C4-2B (cell line): ENCODE data around the gene RELN.

ENCODE experiments used
- H3K27ac ChIP-seq: fragments of 450-650 bp; 2 replicates; pipeline ENCODE4 v1.5.1; 2017
- ZFX ChIP-seq: fragments of 450-650 bp; IDR thresholded peaks from 2 replicates; pipeline ENCODE4 v1.6.1; 2017
- TF ChIP-seq, protein P1 (sequence below): fragments of 450-650 bp; conservative IDR thresholded peaks from 2 replicates; pipeline ENCODE4 v1.5.1; 2017; ENCODE audit warnings: mild to moderate bottlenecking

The RELN gene

GRCh38 chr7:103854611-103855010 lies 134.8 kb downstream of the RELN start:
- no peak overlapping the region for H3K27ac ChIP-seq
- no peak for TF ChIP-seq ZFX
- TF ChIP-seq, protein P1, sequence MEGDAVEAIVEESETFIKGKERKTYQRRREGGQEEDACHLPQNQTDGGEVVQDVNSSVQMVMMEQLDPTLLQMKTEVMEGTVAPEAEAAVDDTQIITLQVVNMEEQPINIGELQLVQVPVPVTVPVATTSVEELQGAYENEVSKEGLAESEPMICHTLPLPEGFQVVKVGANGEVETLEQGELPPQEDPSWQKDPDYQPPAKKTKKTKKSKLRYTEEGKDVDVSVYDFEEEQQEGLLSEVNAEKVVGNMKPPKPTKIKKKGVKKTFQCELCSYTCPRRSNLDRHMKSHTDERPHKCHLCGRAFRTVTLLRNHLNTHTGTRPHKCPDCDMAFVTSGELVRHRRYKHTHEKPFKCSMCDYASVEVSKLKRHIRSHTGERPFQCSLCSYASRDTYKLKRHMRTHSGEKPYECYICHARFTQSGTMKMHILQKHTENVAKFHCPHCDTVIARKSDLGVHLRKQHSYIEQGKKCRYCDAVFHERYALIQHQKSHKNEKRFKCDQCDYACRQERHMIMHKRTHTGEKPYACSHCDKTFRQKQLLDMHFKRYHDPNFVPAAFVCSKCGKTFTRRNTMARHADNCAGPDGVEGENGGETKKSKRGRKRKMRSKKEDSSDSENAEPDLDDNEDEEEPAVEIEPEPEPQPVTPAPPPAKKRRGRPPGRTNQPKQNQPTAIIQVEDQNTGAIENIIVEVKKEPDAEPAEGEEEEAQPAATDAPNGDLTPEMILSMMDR: no peak

DNA sequence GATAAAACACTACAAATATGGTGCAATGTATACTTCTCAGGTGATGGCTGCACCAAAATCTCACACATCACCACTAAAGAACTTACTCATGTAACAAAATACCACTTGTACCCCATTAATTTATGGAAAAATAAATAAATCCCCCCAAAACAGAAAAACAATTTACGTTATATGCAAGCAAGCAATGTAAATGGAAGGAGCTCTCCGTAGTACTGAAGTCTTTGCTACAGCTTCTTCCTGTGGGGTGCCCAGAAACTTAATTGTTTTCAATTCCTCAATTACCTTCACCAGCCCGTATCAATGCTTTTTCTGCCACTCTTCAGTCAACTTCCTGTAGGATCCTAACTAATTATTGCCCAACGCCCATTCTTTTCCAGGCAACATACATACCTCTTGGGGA lies 138.1 kb downstream of the RELN start:
- H3K27ac ChIP-seq: no peak overlapping the region
- TF ChIP-seq, protein P1: no peak
- TF ChIP-seq ZFX: no peak

- H3K27ac ChIP-seq: no peak overlapping the region
- no peak for TF ChIP-seq ZFX
- TF ChIP-seq, protein P1: no peak
These were observed 145.6 kb downstream of the RELN start for GRCh38 chr7:103843689-103844480.

- TF ChIP-seq, protein P1: no peak
- TF ChIP-seq ZFX: no peak
- no peak overlapping the region for H3K27ac ChIP-seq
These were observed 156.1 kb downstream of the RELN start for GRCh38 chr7:103833401-103833800.

GRCh38 chr7:103832438-103832837 lies 157.0 kb downstream of the RELN start:
- TF ChIP-seq, protein P1: no peak
- TF ChIP-seq ZFX: no peak

DNA sequence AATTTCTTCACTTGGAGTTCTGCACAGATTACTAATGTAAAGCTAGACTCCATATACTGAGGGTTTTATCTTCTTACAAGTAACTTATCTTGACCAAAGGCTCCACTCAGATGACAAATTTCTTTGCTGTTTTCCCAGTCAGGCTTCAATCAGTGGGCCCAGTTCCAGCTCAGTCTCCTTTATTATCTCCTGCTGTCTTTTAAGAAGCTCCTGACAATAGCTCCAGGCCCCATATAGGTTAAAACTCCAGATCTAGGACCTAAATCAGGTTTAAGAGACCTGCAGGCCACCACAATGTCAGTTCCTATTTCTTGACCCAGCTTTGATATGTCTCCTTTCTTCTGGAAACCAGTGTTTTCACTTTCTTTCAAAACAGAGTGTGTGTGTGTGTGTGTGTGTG lies 165.2 kb downstream of the RELN start:
- TF ChIP-seq, protein P1: no peak
- no peak for TF ChIP-seq ZFX
- H3K27ac ChIP-seq: no peak overlapping the region

More at GRCh38 chr7:103832438-103832837, 157.0 kb downstream of the RELN start:
- H3K27ac ChIP-seq: no peak overlapping the region

DNA sequence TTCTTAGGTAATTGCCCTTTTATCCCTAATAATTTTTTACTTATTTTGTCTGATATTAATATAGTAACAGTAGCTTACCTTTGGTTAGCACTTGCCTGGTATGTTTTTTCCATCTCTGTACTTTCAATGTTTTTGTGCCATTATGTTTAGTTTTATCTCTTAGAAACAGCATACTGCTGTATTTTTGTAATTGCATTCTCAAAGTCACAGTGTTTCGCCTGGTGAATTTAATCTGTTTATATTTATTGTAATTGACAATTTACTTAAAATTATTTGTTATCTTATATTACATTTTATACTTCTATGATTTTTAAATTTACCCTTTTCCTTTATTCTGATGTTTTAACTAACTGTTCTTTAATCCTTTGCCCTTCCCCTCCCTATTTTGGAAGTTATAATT lies 166.4 kb downstream of the RELN start:
- TF ChIP-seq, protein P1: no peak
- no peak for TF ChIP-seq ZFX
- no peak overlapping the region for H3K27ac ChIP-seq
